ENCODE results near the gene CYP27B1.

DNA sequence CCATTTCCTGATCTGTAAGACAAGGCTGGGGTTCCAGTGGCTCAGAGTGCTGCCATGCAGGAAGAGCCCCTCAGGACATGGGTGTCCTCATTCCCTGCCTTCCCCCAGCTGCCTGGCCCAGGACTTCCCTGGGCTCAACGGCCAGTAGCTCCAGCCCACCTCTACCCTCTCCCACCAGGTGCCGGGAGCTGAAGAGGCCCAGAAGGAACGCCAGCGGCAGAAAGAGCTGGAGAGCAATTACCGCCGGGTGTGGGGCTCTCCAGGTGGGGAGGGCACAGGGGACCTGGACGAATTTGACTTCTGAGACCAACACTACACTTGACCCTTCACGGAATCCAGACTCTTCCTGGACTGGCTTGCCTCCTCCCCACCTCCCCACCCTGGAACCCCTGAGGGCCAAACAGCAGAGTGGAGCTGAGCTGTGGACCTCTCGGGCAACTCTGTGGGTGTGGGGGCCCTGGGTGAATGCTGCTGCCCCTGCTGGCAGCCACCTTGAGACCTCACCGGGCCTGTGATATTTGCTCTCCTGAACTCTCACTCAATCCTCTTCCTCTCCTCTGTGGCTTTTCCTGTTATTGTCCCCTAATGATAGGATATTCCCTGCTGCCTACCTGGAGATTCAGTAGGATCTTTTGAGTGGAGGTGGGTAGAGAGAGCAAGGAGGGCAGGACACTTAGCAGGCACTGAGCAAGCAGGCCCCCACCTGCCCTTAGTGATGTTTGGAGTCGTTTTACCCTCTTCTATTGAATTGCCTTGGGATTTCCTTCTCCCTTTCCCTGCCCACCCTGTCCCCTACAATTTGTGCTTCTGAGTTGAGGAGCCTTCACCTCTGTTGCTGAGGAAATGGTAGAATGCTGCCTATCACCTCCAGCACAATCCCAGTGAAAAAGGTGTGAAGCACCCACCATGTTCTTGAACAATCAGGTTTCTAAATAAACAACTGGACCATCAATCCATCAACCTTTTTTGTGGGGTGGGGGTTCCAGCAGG lies 46.0 kb downstream of the CYP27B1 start:
- TF ChIP-seq POLR2A (IDR thresholded peaks at IDR 0.05) (no peak), CTCF (IDR thresholded peaks at IDR 0.05) (no peak)
